ENCODE data around the gene TTPAL.
A peak's percentile ranks its signal among the peaks of the same experiment; 100 is the strongest.

The TTPAL gene

GRCh38 chr20:44497761-44498160 lies 22.1 kb downstream of the TTPAL start:
- no peak for DNase-seq

GRCh38 chr20:44500221-44500620 lies 24.5 kb downstream of the TTPAL start:
- no peak for DNase-seq

GRCh38 chr20:44501448-44501847 lies 25.8 kb downstream of the TTPAL start:
- no peak for DNase-seq

GRCh38 chr20:44502968-44503367 lies 27.3 kb downstream of the TTPAL start:
- DNase-seq, result no peak

GRCh38 chr20:44504402-44505307 lies 29.0 kb downstream of the TTPAL start:
- DNase-seq, result no peak

- no peak for DNase-seq
Measured at GRCh38 chr20:44509762-44510161, 34.1 kb downstream of the TTPAL start.

GRCh38 chr20:44513871-44514270 lies 38.2 kb downstream of the TTPAL start:
- DNase-seq, result no peak

- peak in 1 of 4 experiments; percentile 21 for DNase-seq
Measured at GRCh38 chr20:44516491-44516890, 40.8 kb downstream of the TTPAL start.

GRCh38 chr20:44517454-44517853 lies 41.8 kb downstream of the TTPAL start:
- DNase-seq, result no peak

- no peak for DNase-seq
Measured at GRCh38 chr20:44518248-44518647, 42.6 kb downstream of the TTPAL start.

- DNase-seq, result no peak
Measured at GRCh38 chr20:44520881-44521280, 45.2 kb downstream of the TTPAL start.

GRCh38 chr20:44521484-44522481 lies 46.1 kb downstream of the TTPAL start, which contains the start of gene SERINC3:
Gene SERINC3 (minus strand): TSS chr20:44522070. CDS start chr20:44521951, 119 bp downstream.
- peak; percentile 97 to 99 (median 98) for DNase-seq

- no peak for DNase-seq
Measured at GRCh38 chr20:44522841-44523240, 47.2 kb downstream of the TTPAL start.

- DNase-seq, result no peak
Measured at GRCh38 chr20:44523746-44524145, 48.1 kb downstream of the TTPAL start.

- DNase-seq, result no peak
Measured at GRCh38 chr20:44526129-44526528, 50.5 kb downstream of the TTPAL start.

- no peak for DNase-seq
Measured at GRCh38 chr20:44527716-44528199, 52.1 kb downstream of the TTPAL start.

GRCh38 chr20:44528309-44528708 lies 52.6 kb downstream of the TTPAL start:
- DNase-seq, result no peak

GRCh38 chr20:44532259-44532980 lies 56.7 kb downstream of the TTPAL start:
- DNase-seq, result no peak

- no peak for DNase-seq
Measured at GRCh38 chr20:44532981-44533331, 57.3 kb downstream of the TTPAL start.

- DNase-seq, result no peak
Measured at GRCh38 chr20:44533928-44534327, 58.3 kb downstream of the TTPAL start.

GRCh38 chr20:44536175-44536574 lies 60.5 kb downstream of the TTPAL start:
- DNase-seq, result peak; percentile 29 to 70 (median 56)

GRCh38 chr20:44537993-44538392 lies 62.3 kb downstream of the TTPAL start:
- no peak for DNase-seq
